H9 (cell line): Measurements from ENCODE around the gene SRY. TPM values are rescaled to one million over a fixed set of nuclear protein-coding genes. Genes with fewer than 3 reads are reported as not detected.

ENCODE experiments used
- DNase-seq: peaks from one replicate; pipeline ENCODE4 v3.0.0-alpha.2; 2017
- H2AFZ ChIP-seq: one replicate; pipeline ENCODE4 v1.6.1; 2013; ENCODE audit warnings: mild to moderate bottlenecking, low read length, control low read depth, moderate library complexity
- H2AK5ac ChIP-seq: 2 replicates; pipeline ENCODE4 v1.6.1; 2013; ENCODE audit warnings: low read length, control low read depth, mixed read lengths; ENCODE audit not compliant: insufficient read length
- H2BK120ac ChIP-seq: one replicate; pipeline ENCODE4 v1.6.1; 2013; ENCODE audit warnings: low read depth, mild to moderate bottlenecking, low read length, control low read depth, inconsistent platforms; ENCODE audit not compliant: poor library complexity, severe bottlenecking
- H2BK12ac ChIP-seq: 2 replicates; pipeline ENCODE4 v1.6.1; 2013; ENCODE audit warnings: low read length, control low read depth, mixed read lengths, low read depth; ENCODE audit not compliant: insufficient read length
- H2BK15ac ChIP-seq: 2 replicates; pipeline ENCODE4 v1.6.1; 2013; ENCODE audit warnings: low read depth, low read length, control low read depth
- H2BK20ac ChIP-seq: one replicate; pipeline ENCODE4 v1.6.1; 2013; ENCODE audit warnings: low read depth, mild to moderate bottlenecking, low read length, control low read depth, inconsistent platforms; ENCODE audit not compliant: poor library complexity, severe bottlenecking
- H2BK5ac ChIP-seq: 2 replicates; pipeline ENCODE4 v1.6.1; 2013; ENCODE audit warnings: low read length, control low read depth, mixed read lengths; ENCODE audit not compliant: insufficient read length
- H3K14ac ChIP-seq: 2 replicates; pipeline ENCODE4 v1.6.1; 2013; ENCODE audit warnings: low read length, control low read depth; ENCODE audit not compliant: insufficient read depth
- H3K18ac ChIP-seq: 2 replicates; pipeline ENCODE4 v1.6.1; 2013; ENCODE audit warnings: low read depth, mild to moderate bottlenecking, mixed read lengths, low read length, control low read depth; ENCODE audit not compliant: insufficient read length
- H3K23ac ChIP-seq: 2 replicates; pipeline ENCODE4 v1.6.1; 2013; ENCODE audit warnings: low read length, control low read depth, mixed read lengths, low read depth; ENCODE audit not compliant: insufficient read length
- H3K23me2 ChIP-seq: 2 replicates; pipeline ENCODE4 v1.6.1; 2013; ENCODE audit warnings: low read depth, mild to moderate bottlenecking, mixed read lengths, low read length, control low read depth; ENCODE audit not compliant: insufficient read length, poor library complexity, severe bottlenecking
- H3K27ac ChIP-seq: 2 replicates; pipeline ENCODE4 v1.5.1; 2013; ENCODE audit warnings: low read length, control low read depth, mixed read lengths, low read depth; ENCODE audit not compliant: insufficient read length
- H3K27me3 ChIP-seq: 2 replicates; pipeline ENCODE4 v1.6.1; 2013; ENCODE audit warnings: low read length, control low read depth, inconsistent platforms; ENCODE audit not compliant: insufficient read depth
- H3K4ac ChIP-seq: 2 replicates; pipeline ENCODE4 v1.6.1; 2013; ENCODE audit warnings: low read depth, mild to moderate bottlenecking, control low read depth, inconsistent platforms, low read length, moderate library complexity
- H3K4me1 ChIP-seq: 2 replicates; pipeline ENCODE4 v1.6.1; 2013; ENCODE audit warnings: low read length, control low read depth, inconsistent platforms; ENCODE audit not compliant: insufficient read depth
- H3K4me2 ChIP-seq: 2 replicates; pipeline ENCODE4 v1.6.1; 2013; ENCODE audit warnings: low read length, control low read depth, mixed read lengths; ENCODE audit not compliant: insufficient read length, insufficient read depth
- H3K56ac ChIP-seq: 2 replicates; pipeline ENCODE4 v1.6.1; 2013; ENCODE audit warnings: low read depth, mild to moderate bottlenecking, mixed read lengths, low read length, control low read depth; ENCODE audit not compliant: insufficient read length
- H3K79me1 ChIP-seq: 2 replicates; pipeline ENCODE4 v1.6.1; 2013; ENCODE audit warnings: low read depth, mild to moderate bottlenecking, moderate library complexity, low read length, control low read depth, inconsistent platforms; ENCODE audit not compliant: insufficient read depth, poor library complexity, severe bottlenecking
- H3K79me2 ChIP-seq: 2 replicates; pipeline ENCODE4 v1.6.1; 2013; ENCODE audit warnings: low read length, control low read depth, inconsistent platforms; ENCODE audit not compliant: insufficient read depth
- H3K9ac ChIP-seq: 2 replicates; pipeline ENCODE4 v1.6.1; 2013; ENCODE audit warnings: low read length, control low read depth, mixed read lengths; ENCODE audit not compliant: insufficient read length; ENCODE audit errors: extremely low read depth
- H3K9me3 ChIP-seq: one replicate; pipeline ENCODE4 v1.6.1; 2013; ENCODE audit warnings: low read depth, low read length, inconsistent platforms; ENCODE audit not compliant: control insufficient read depth
- H3T11ph ChIP-seq: one replicate; pipeline ENCODE4 v1.6.1; 2013; ENCODE audit warnings: mild to moderate bottlenecking, low read length, control low read depth, inconsistent platforms
- H4K20me1 ChIP-seq: one replicate; pipeline ENCODE4 v1.6.1; 2013; ENCODE audit not compliant: control insufficient read depth, insufficient read length, insufficient read depth
- H4K5ac ChIP-seq: 2 replicates; pipeline ENCODE4 v1.6.1; 2013; ENCODE audit warnings: low read depth, mild to moderate bottlenecking, mixed read lengths, low read length, control low read depth; ENCODE audit not compliant: insufficient read length
- H4K8ac ChIP-seq: replicated peaks from 2 replicates; pipeline ENCODE4 v1.6.1; 2013; ENCODE audit warnings: low read length, control low read depth, mixed read lengths, low read depth; ENCODE audit not compliant: insufficient read length
- H4K91ac ChIP-seq: 2 replicates; pipeline ENCODE4 v1.6.1; 2013; ENCODE audit warnings: low read depth, mild to moderate bottlenecking, moderate library complexity, mixed read lengths, low read length, control low read depth; ENCODE audit not compliant: insufficient read length
- H3K27ac Mint-ChIP-seq, 3 experiments: 2 replicates in 2 of 3; 3 replicates in 1 of 3; pipeline ENCODE4 v1.8.0; 2020 to 2021; ENCODE audit warnings: mixed read lengths in 3 of 3, mild to moderate bottlenecking in 1 of 3, moderate library complexity in 1 of 3
- H3K27me3 Mint-ChIP-seq: 2 replicates; pipeline ENCODE4 v1.8.0; 2021; ENCODE audit warnings: low read depth, mild to moderate bottlenecking, moderate library complexity, mixed read lengths
- H3K36me3 Mint-ChIP-seq, 3 experiments: 2 replicates in 2 of 3; 3 replicates in 1 of 3; pipeline ENCODE4 v1.8.0; 2020 to 2021; ENCODE audit warnings: low read depth in 3 of 3, mixed read lengths in 3 of 3; ENCODE audit not compliant: insufficient read depth in 1 of 3
- H3K4me1 Mint-ChIP-seq, 2 experiments: 2 replicates each; pipeline ENCODE4 v1.8.0; 2020; ENCODE audit warnings: mixed read lengths in 2 of 2
- H3K4me3 Mint-ChIP-seq, 2 experiments: 2 replicates in 1 of 2; 3 replicates in 1 of 2; pipeline ENCODE4 v1.8.0; 2020 to 2021; ENCODE audit warnings: mild to moderate bottlenecking in 2 of 2, mixed read lengths in 2 of 2, moderate library complexity in 1 of 2
- H3K9me3 Mint-ChIP-seq, 2 experiments: 2 replicates in 1 of 2; 3 replicates in 1 of 2; pipeline ENCODE4 v1.8.0; 2020; ENCODE audit warnings: mild to moderate bottlenecking in 2 of 2, mixed read lengths in 2 of 2, moderate library complexity in 1 of 2
- CTCF ChIP-seq: fragments of 200-600 bp; sonication (generic); conservative IDR thresholded peaks from 3 replicates; pipeline ENCODE4 v1.8.0; 2021; ENCODE audit warnings: antibody characterized with exemption, mild to moderate bottlenecking
- WGBS: extraction: QIAGEN DNeasy Blood & Tissue Kit; methylation state at CpG from one replicate; pipeline ENCODE4 v1.1.7; 2013; ENCODE audit warnings: missing lambda C conversion rate, low lambda C conversion rate, mixed read lengths; ENCODE audit not compliant: insufficient read length; ENCODE audit errors: extremely low coverage; 5-methylcytosine and 5-hydroxymethylcytosine counted together
- total RNA-seq: library from RNA; stranded (reverse); gene quantifications from 2 replicates; pipeline ENCODE4 v1.2.1, GENCODE V29; 2021

Gene SRY
- total RNA-seq, 1 experiment from 2014 or later: not detected

GRCh38 chrY:2837078-2837477 is 49.6 kb upstream of the SRY start:
- no peaks in the 10 kb centered on the region for H3K79me1 ChIP-seq
- no peak overlapping the region for H3K14ac ChIP-seq
- no peaks in the 10 kb centered on the region for H3K27me3 ChIP-seq
- H3K36me3 Mint-ChIP-seq: no peaks in the 10 kb centered on the region
- H3K4me3 Mint-ChIP-seq: no peak overlapping the region
- no peaks in the 10 kb centered on the region for H3K4me1 ChIP-seq
- no peak overlapping the region for H3K56ac ChIP-seq
- H3K4ac ChIP-seq: no peak overlapping the region
- no peaks in the 10 kb centered on the region for H4K20me1 ChIP-seq
- H4K8ac ChIP-seq: no peak overlapping the region
- TF ChIP-seq CTCF: no peak
- H3K23ac ChIP-seq: no peak overlapping the region
- H3K9me3 Mint-ChIP-seq: no peaks in the 10 kb centered on the region
- no peak overlapping the region for H2BK12ac ChIP-seq
- no peak overlapping the region for H3K27ac ChIP-seq
- no peak overlapping the region for H3K4me2 ChIP-seq
- no peak overlapping the region for H3T11ph ChIP-seq
- H3K79me2 ChIP-seq: no peaks in the 10 kb centered on the region
- H3K27me3 Mint-ChIP-seq: no peaks in the 10 kb centered on the region
- WGBS: no CpG with 5 or more reads among the region's 2 CpGs
- H3K18ac ChIP-seq: no peak overlapping the region
- DNase-seq: no peak
- no peaks in the 10 kb centered on the region for H3K4me1 Mint-ChIP-seq
- H2AK5ac ChIP-seq: no peak overlapping the region
- H3K9ac ChIP-seq: no peak overlapping the region
- H3K9me3 ChIP-seq: no peaks in the 10 kb centered on the region
- H3K23me2 ChIP-seq: no peaks in the 10 kb centered on the region
- H4K5ac ChIP-seq: no peak overlapping the region
- no peak overlapping the region for H2BK20ac ChIP-seq
- H2BK120ac ChIP-seq: no peak overlapping the region
- no peak overlapping the region for H2AFZ ChIP-seq
- no peak overlapping the region for H2BK15ac ChIP-seq
- no peak overlapping the region for H4K91ac ChIP-seq
- H3K27ac Mint-ChIP-seq: no peak overlapping the region
- no peak overlapping the region for H2BK5ac ChIP-seq
